HepG2 (cell line): ENCODE measurements around the gene COL9A2. TPM values are rescaled to one million over a fixed set of nuclear protein-coding genes. Genes with fewer than 3 reads are reported as not detected.

Source experiments
- CEBPG ChIP-seq: IDR thresholded peaks from 2 replicates; pipeline ENCODE4 v1.6.1; 2016
- DMTF1 ChIP-seq: sonication (generic); formaldehyde crosslinking; IDR thresholded peaks from 2 replicates; pipeline ENCODE4 v1.4.0; 2020; ENCODE audit warnings: mild to moderate bottlenecking, missing genetic modification reagents
- HBP1 ChIP-seq: IDR thresholded peaks from 2 replicates; pipeline ENCODE4 v1.6.1; 2016; ENCODE audit warnings: low read depth, control low read depth
- KDM6A ChIP-seq: IDR thresholded peaks from 2 replicates; pipeline ENCODE4 v1.6.1; 2016; ENCODE audit warnings: low read depth
- PHF21A ChIP-seq: sonication (generic); formaldehyde crosslinking; IDR thresholded peaks from 2 replicates; pipeline ENCODE4 v1.5.0; 2020; ENCODE audit warnings: mild to moderate bottlenecking, missing genetic modification reagents
- RBFOX2 ChIP-seq: fragments of 200-400 bp; formaldehyde crosslinking; IDR thresholded peaks from 2 replicates; pipeline ENCODE4 v1.6.1; 2017; ENCODE audit warnings: low read depth, mild to moderate bottlenecking, low read length
- RCOR2 ChIP-seq: IDR thresholded peaks from 2 replicates; pipeline ENCODE4 v1.6.1; 2016; ENCODE audit warnings: missing biosample characterization, missing genetic modification reagents
- SPEN ChIP-seq: sonication (generic); formaldehyde crosslinking; IDR thresholded peaks from 2 replicates; pipeline ENCODE4 v1.5.1; 2020; ENCODE audit warnings: low read depth, mild to moderate bottlenecking, missing genetic modification reagents
- TCF12 ChIP-seq, 2 experiments: fragments of 450-650 bp in 1 of 2; sonication (generic) in 1 of 2; formaldehyde crosslinking in 1 of 2; IDR thresholded peaks; 2 replicates each; pipeline versions ENCODE4 v1.6.1 to v1.8.0; 2017 to 2022; ENCODE audit warnings: antibody characterized with exemption in 1 of 2, mild to moderate bottlenecking in 1 of 2, missing genetic modification reagents in 1 of 2, moderate library complexity in 1 of 2
- TIGD3 ChIP-seq: sonication (generic); formaldehyde crosslinking; IDR thresholded peaks from 2 replicates; pipeline ENCODE4 v1.5.1; 2020; ENCODE audit warnings: mild to moderate bottlenecking, missing genetic modification reagents, borderline replicate concordance
- TMF1 ChIP-seq: sonication (generic); formaldehyde crosslinking; IDR thresholded peaks from 2 replicates; pipeline ENCODE4 v1.8.1; 2022; ENCODE audit warnings: low read depth, missing genetic modification reagents
- XBP1 ChIP-seq: sonication (generic); formaldehyde crosslinking; IDR thresholded peaks from 2 replicates; pipeline ENCODE4 v1.5.0; 2020; ENCODE audit warnings: missing genetic modification reagents
- ZBTB37 ChIP-seq: sonication (generic); formaldehyde crosslinking; IDR thresholded peaks from 2 replicates; pipeline ENCODE4 v1.4.0; 2020; ENCODE audit warnings: mild to moderate bottlenecking, missing genetic modification reagents
- ZNF10 ChIP-seq: sonication (generic); formaldehyde crosslinking; IDR thresholded peaks from 2 replicates; pipeline ENCODE4 v1.4.0; 2020; ENCODE audit warnings: mild to moderate bottlenecking, low read depth, missing genetic modification reagents, borderline replicate concordance
- ZNF235 ChIP-seq: sonication (generic); formaldehyde crosslinking; IDR thresholded peaks from 2 replicates; pipeline ENCODE4 v1.8.1; 2023; ENCODE audit warnings: mild to moderate bottlenecking, missing genetic modification reagents, borderline replicate concordance
- ZNF329 ChIP-seq: sonication (generic); formaldehyde crosslinking; IDR thresholded peaks from 2 replicates; pipeline ENCODE4 v1.9.0; 2021; ENCODE audit warnings: low read depth, mild to moderate bottlenecking, missing genetic modification reagents
- ZNF362 ChIP-seq: sonication (generic); formaldehyde crosslinking; IDR thresholded peaks from 2 replicates; pipeline ENCODE4 v1.4.0; 2020; ENCODE audit warnings: missing genetic modification reagents, mild to moderate bottlenecking, borderline replicate concordance
- ZNF460 ChIP-seq: sonication (generic); formaldehyde crosslinking; IDR thresholded peaks from 2 replicates; pipeline ENCODE4 v1.5.1; 2020; ENCODE audit warnings: missing genetic modification reagents, mild to moderate bottlenecking, borderline replicate concordance
- ZNF558 ChIP-seq: sonication (generic); formaldehyde crosslinking; IDR thresholded peaks from 2 replicates; pipeline ENCODE4 v1.9.0; 2022; ENCODE audit warnings: mild to moderate bottlenecking, missing genetic modification reagents, borderline replicate concordance
- ZNF607 ChIP-seq: sonication (generic); formaldehyde crosslinking; IDR thresholded peaks from 2 replicates; pipeline ENCODE4 v1.5.1; 2020; ENCODE audit warnings: missing genetic modification reagents, mild to moderate bottlenecking, borderline replicate concordance
- ZNF7 ChIP-seq: IDR thresholded peaks from 2 replicates; pipeline ENCODE4 v1.6.1; 2016; ENCODE audit warnings: missing biosample characterization, missing genetic modification reagents
- ZNF780A ChIP-seq: sonication (generic); formaldehyde crosslinking; IDR thresholded peaks from 2 replicates; pipeline ENCODE4 v1.8.0; 2022; ENCODE audit warnings: mild to moderate bottlenecking, missing genetic modification reagents, moderate library complexity
- polyA plus RNA-seq, 8 experiments: library from polyadenylated mRNA; depleted of rRNA in 3 of 8; stranded (reverse) in 7 of 8; unstranded in 1 of 8; fragments of >200 nt; fragmentation: Illumina TruSeq in 4 of 8; extraction: Trizol in 4 of 8; gene quantifications; 2 replicates each; pipeline versions ENCODE4 v1.2.1 to v1.2.3, GENCODE V29; 2011 to 2016; ENCODE audit warnings: low read depth in 4 of 8, missing spikeins in 1 of 8, mixed read lengths in 1 of 8; ENCODE audit not compliant: insufficient read depth in 1 of 8
- total RNA-seq, 5 experiments: library from RNA; depleted of rRNA; stranded (reverse); fragments of >200 nt; fragmentation: Illumina TruSeq; extraction: Trizol; gene quantifications; 2 replicates each; pipeline ENCODE4 v1.2.3, GENCODE V29; 2016; ENCODE audit warnings: low read depth in 1 of 5

COL9A2 gene
- total and polyA plus RNA-seq, 2 of the 13 experiments (the other 11 are each of a cell fraction or from before 2014, with no cell fraction given), result 20.2 to 26.9 TPM

- TF ChIP-seq TIGD3 (CRISPR knock-in tag) (no peak), PHF21A (CRISPR knock-in tag) (0 out of 2 replicates have a peak, but pooled peaks have one; percentile 7), KDM6A (CRISPR knock-in tag) (0 out of 2 replicates have a peak, but pooled peaks have one; percentile 37), ZNF7 (CRISPR knock-in tag) (no peak), ZNF558 (CRISPR knock-in tag) (0 out of 2 replicates have a peak, but pooled peaks have one; percentile 6), TMF1 (CRISPR knock-in tag) (no peak), ZNF460 (CRISPR knock-in tag) (no peak), ZNF780A (CRISPR knock-in tag) (no peak), ZBTB37 (CRISPR knock-in tag) (no peak), CEBPG (CRISPR knock-in tag) (no peak), ZNF10 (no peak), RBFOX2 (no peak), RCOR2 (no peak), XBP1 (no peak), ZNF607 (CRISPR knock-in tag) (no peak), ZNF362 (CRISPR knock-in tag) (no peak), ZNF235 (CRISPR knock-in tag) (no peak), HBP1 (CRISPR knock-in tag) (no peak), TCF12 (IDR thresholded peaks at IDR 0.05) (no peak), TCF12 (CRISPR knock-in tag; IDR thresholded peaks at IDR 0.05) (no peak), SPEN (CRISPR knock-in tag) (no peak), ZNF329 (no peak), DMTF1 (CRISPR knock-in tag) (no peak)
Observed at GRCh38 chr1:40313958-40314720, 2.9 kb downstream of the COL9A2 start (continued).
